GM18508 (cell line): ENCODE measurements around the gene CCR1.
"Not testable (repeated sequence)": the region's sequence is repeated elsewhere in the genome, so short reads cannot be mapped to it uniquely, and the experiment has no call there.

Experiments used
- ATAC-seq: cut with Tn5 transposase; IDR thresholded peaks from one replicate; pipeline ENCODE4 v1.9.1; 2021; ENCODE audit warnings: moderate number of reproducible peaks; ENCODE audit not compliant: insufficient read depth, unreplicated experiment

Gene CCR1

DNA sequence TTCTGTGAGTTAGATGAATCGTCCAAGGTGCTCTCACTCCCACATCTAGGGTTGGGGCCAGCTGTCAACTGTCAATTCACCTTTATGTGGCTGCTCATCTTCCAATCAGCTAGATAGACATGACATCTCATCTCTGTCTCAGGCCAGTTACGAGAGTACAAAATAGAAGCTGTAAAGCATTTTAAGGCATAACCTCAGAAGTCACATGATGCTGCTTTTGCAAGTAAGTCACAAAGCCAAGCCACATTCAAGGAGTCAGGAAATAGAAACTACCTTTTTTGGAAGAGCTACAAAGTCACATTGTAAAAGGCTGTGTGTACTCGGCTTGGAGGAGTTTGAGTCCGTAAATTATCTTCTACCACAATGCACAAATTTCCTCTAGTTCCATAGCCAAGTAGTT lies 5.1 kb upstream of the CCR1 start:
- ATAC-seq: no peak

- no peak for ATAC-seq
These were observed 4.0 kb upstream of the CCR1 start for GRCh38 chr3:46212101-46212500.

DNA sequence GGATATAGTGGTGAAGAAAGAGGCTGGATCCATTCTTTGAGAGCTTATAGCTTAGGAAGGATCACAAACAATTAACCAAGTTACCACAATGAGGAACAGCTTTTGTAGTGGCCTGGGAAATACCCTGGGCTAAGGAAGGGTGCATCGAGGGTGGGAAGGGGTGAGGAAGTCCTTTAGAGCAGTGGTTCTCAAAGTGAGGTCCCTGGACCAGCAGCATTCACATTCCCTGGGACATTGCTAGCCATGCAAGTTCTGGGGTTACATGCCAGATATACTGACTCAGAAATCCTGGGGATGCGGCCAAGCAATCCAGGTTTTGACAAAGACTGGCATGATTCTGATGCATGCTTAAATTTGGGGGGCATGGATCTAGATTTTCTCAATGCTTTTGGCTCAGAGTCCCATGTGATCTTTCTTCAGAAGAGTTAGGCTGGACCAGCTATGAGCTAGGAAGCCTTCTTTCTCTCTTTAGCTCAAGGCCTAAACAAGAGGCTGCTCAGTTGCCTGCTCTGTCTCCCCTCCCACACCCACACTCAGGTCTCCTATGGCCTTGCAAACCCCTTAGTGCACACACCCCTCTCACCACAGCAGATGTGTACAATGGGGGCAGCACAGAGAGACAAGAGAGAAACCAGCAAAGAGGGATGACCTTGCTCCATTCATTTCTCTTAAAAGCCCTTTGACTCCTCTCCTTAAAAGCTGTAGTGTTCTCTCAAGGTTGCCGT lies 1.8 kb upstream of the CCR1 start:
- no peak for ATAC-seq

GRCh38 chr3:46209053-46209452 lies 940 bp upstream of the CCR1 start:
- no peak for ATAC-seq

GRCh38 chr3:46207514-46207913 lies 599 bp downstream of the CCR1 start:
- not testable (repeated sequence) for ATAC-seq

GRCh38 chr3:46206282-46207015 lies 1.7 kb downstream of the CCR1 start:
- no peak for ATAC-seq

DNA sequence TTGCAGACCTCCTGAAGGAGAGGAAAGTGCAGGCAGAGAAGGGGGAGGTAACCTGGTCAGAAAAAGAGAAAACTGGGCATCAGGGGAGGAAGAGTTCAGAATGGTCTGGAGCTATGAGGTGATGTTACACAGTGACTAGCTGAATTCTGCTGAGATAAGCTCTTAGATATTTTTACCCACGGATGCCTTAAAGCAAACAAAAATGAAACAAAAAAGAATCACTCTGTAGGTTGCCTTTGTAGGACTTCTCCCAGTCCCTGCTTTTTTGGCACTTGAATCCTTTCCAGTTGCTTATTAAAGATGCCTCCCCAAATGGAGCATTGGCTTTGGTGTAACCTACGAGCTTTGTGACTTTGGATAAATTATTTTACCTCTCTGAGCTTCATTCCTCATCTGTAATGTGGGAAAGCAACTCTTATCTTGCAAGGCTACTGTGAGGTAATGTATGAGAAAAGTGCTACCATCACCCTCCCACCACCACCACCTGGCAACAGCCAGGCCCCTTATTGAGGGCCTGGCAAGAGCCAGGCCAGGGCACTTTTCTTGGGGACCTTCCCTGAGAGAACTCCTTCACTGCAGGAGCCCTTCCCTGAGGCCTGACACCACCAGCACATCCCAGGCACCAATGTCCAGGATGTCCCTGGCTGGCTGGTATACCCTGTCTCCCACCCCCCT lies 2.7 kb downstream of the CCR1 start:
- ATAC-seq: no peak

DNA sequence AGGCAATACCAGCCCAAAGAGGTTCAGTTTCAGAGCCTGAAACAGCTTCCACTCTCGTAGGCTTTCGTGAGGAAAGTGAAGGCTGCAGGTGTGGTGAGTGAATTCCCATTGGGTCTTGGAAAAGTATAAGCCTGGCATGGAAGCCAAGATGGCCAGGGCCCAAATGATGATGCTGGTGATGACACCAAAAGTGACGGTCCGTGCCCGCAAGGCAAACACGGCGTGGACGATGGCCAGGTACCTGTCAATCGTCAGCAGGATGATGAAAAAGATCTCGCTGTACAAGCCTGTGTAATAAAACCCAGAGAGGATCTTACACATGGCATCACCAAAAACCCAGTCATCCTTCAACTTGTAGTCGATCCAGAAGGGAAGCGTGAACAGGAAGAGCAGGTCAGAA lies 4.4 kb downstream of the CCR1 start:
- no peak for ATAC-seq

GRCh38 chr3:46202535-46202934 lies 5.6 kb downstream of the CCR1 start:
- no peak for ATAC-seq

GRCh38 chr3:46200790-46201189 lies 7.3 kb downstream of the CCR1 start:
- no peak for ATAC-seq

- no peak for ATAC-seq
These were observed 7.9 kb downstream of the CCR1 start for GRCh38 chr3:46200211-46200610.

- no peak for ATAC-seq
These were observed 11.7 kb downstream of the CCR1 start for GRCh38 chr3:46196261-46196957.

GRCh38 chr3:46194868-46195553 lies 13.1 kb downstream of the CCR1 start:
- no peak for ATAC-seq

DNA sequence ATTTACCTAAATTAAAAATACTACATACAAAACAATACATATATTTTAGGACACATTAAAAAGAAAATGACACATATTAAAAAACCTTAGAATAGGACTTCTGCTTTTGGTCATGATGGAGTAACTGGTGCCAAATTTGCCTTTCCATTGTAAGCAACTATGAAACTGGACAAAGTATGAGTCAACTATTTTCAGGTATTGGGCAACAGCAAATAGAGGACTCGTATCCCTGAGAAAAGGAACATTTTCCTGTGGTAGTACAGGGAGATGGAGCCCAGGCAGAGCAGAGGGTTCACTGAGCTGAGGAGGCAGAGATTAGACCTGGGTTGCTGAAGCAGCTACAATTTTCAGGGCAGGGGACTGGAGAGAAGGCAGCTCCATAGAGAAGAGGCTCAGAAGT lies 14.7 kb downstream of the CCR1 start:
- no peak for ATAC-seq

GRCh38 chr3:46192939-46193338 lies 15.2 kb downstream of the CCR1 start:
- ATAC-seq: no peak

DNA sequence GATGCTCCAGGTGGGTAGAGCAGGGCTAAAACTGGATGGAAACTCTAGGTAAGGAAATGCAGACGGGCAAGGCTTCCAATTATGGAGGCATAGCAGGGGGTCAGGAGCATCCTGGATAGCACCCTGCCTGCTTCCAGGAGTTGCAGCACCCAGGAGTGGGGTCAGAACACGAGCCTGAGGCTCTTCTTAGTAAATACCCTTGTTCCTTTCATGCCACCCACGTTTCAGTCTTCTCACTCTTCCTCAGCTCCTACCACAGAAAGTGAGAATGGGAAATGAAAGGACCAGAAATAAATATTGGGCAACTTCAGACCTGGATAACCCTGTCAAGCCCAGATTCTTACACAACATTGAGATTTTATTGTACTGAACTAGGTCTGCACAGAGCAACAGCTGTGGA lies 16.4 kb downstream of the CCR1 start:
- ATAC-seq: no peak

DNA sequence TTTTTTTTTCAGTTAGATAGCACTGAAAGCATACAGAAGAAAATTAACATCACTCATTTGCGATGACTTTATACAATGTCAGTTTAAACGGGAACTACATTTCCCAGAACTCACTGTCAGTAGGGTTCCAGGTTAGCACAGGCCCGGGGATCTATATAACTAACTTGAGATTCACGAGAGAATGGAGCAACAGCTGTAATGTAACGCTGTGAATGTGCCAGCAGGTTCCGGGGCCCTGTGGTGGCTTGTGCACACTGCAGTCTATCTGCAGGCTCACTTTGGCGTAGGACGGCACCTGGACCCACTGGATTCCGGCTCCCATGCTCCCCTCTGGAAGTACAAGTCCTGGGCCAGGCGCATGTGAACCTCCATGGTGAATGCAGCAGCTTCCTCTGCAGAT lies 19.4 kb downstream of the CCR1 start:
- no peak for ATAC-seq

GRCh38 chr3:46187876-46188275 lies 20.2 kb downstream of the CCR1 start:
- ATAC-seq: no peak

- ATAC-seq: peak; percentile 15
These were observed 20.8 kb downstream of the CCR1 start for GRCh38 chr3:46187341-46187700.
